ENCODE results near the gene MAP2K3.
"Not testable (repeated sequence)": the region's sequence is repeated elsewhere in the genome, so short reads cannot be mapped to it uniquely, and the experiment has no call there.

The MAP2K3 gene

GRCh38 chr17:21297597-21297996 lies 13.1 kb downstream of the MAP2K3 start:
- DNase-seq: no peak

- DNase-seq: no peak
Measured at GRCh38 chr17:21298056-21298982, 13.8 kb downstream of the MAP2K3 start.

- no peak for DNase-seq
Measured at GRCh38 chr17:21298983-21299519, 14.5 kb downstream of the MAP2K3 start.

GRCh38 chr17:21299981-21300600 lies 15.6 kb downstream of the MAP2K3 start:
- DNase-seq: no peak

- no peak for DNase-seq
Measured at GRCh38 chr17:21300601-21301571, 16.4 kb downstream of the MAP2K3 start.

- no peak for DNase-seq
Measured at GRCh38 chr17:21301593-21302550, 17.4 kb downstream of the MAP2K3 start.

GRCh38 chr17:21302711-21303425 lies 18.4 kb downstream of the MAP2K3 start:
- no peak for DNase-seq

- no peak for DNase-seq
Measured at GRCh38 chr17:21303441-21304065, 19.0 kb downstream of the MAP2K3 start.

GRCh38 chr17:21304091-21304490 lies 19.6 kb downstream of the MAP2K3 start:
- no peak for DNase-seq

- DNase-seq: not testable (repeated sequence)
Measured at GRCh38 chr17:21304551-21305151, 20.1 kb downstream of the MAP2K3 start.

- DNase-seq: peak; percentile 42
Measured at GRCh38 chr17:21305431-21306180, 21.1 kb downstream of the MAP2K3 start.

GRCh38 chr17:21306611-21307272 lies 22.2 kb downstream of the MAP2K3 start:
- not testable (repeated sequence) for DNase-seq

- DNase-seq: not testable (repeated sequence)
Measured at GRCh38 chr17:21307273-21307625, 22.7 kb downstream of the MAP2K3 start.

GRCh38 chr17:21308931-21309381 lies 24.4 kb downstream of the MAP2K3 start:
- DNase-seq: peak; percentile 25

- peak; percentile 28 for DNase-seq
Measured at GRCh38 chr17:21310061-21310765, 25.7 kb downstream of the MAP2K3 start.

GRCh38 chr17:21310766-21311602 lies 26.5 kb downstream of the MAP2K3 start:
- DNase-seq: peak; percentile 41

- peak; percentile 47 for DNase-seq
Measured at GRCh38 chr17:21313320-21313719, 28.8 kb downstream of the MAP2K3 start.

All from activated CD8-positive, alpha-beta memory T cell treated with anti-CD3 and anti-CD28 coated beads, Interleukin-2, amount 50 U/mL, for 48 hours (primary cell).